ENCODE measurements around the gene DNA2. TPM values are rescaled to one million over a fixed set of nuclear protein-coding genes. Genes with fewer than 3 reads are reported as not detected.

DNA2 gene
- total and polyA plus RNA-seq, 4 donors: 1.5 to 6.2 (median 3.0) TPM

DNA sequence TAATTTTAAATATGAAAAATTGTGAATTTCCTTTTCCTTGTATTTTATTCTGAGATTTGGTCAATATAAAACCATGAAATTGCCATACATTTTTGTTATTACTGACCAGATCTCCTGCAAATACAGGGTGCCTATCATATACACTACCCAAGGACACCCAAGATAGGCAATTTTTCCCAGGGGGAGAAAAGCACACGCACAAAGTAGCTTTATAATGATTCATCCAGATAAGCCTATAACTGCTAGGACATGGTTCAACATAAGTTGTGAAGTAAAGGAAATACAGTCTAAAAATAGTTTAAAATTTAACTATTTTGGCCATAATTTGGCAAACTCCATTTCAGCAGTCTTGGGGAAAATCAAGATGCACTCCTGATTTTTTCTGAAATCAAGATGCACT, 69.5 kb downstream of the DNA2 start:
- Histone ChIP-seq H3K36me3 (ENCODE audit: control insufficient read depth in 4 of 4, insufficient read depth in 4 of 4, low read length in 4 of 4) (peaks cover 0 to 8% (median 4%) of the 10 kb centered on the region in 4 donors), H3K27ac (ENCODE audit: low read depth in 1 of 2, low read length in 1 of 2) (no peak overlapping the region), H3K9me3 (ENCODE audit: control insufficient read depth in 4 of 4, insufficient read depth in 3 of 4, low read length in 3 of 4) (no peaks in the 10 kb centered on the region), H3K9ac (ENCODE audit: insufficient read depth in 1 of 2, low read length in 2 of 2) (no peak overlapping the region), H3K27me3 (ENCODE audit: control insufficient read depth in 3 of 3, insufficient read depth in 3 of 3, low read length in 2 of 3) (no peaks in the 10 kb centered on the region), H3K4me1 (ENCODE audit: control insufficient read depth in 5 of 5, insufficient read depth in 5 of 5, low read length in 5 of 5) (peaks cover 0 to 5% (median 3%) of the 10 kb centered on the region in 5 donors), H3K4me3 (no peak overlapping the region)
- DNase-seq (no peak), ATAC-seq (ENCODE audit: insufficient read depth, low FRiP score) (no peak)
- WGBS, 2 donors: 90 to 98% methylated on average over 1 of the region's 1 CpG
- TF ChIP-seq, protein P1, sequence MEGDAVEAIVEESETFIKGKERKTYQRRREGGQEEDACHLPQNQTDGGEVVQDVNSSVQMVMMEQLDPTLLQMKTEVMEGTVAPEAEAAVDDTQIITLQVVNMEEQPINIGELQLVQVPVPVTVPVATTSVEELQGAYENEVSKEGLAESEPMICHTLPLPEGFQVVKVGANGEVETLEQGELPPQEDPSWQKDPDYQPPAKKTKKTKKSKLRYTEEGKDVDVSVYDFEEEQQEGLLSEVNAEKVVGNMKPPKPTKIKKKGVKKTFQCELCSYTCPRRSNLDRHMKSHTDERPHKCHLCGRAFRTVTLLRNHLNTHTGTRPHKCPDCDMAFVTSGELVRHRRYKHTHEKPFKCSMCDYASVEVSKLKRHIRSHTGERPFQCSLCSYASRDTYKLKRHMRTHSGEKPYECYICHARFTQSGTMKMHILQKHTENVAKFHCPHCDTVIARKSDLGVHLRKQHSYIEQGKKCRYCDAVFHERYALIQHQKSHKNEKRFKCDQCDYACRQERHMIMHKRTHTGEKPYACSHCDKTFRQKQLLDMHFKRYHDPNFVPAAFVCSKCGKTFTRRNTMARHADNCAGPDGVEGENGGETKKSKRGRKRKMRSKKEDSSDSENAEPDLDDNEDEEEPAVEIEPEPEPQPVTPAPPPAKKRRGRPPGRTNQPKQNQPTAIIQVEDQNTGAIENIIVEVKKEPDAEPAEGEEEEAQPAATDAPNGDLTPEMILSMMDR (IDR thresholded peaks at IDR 0.05; ENCODE audit: control extremely low read depth, extremely low read depth): no peak

- WGBS, 2 donors: 95 to 98% methylated on average over 1 of the region's 1 CpG
Observed at GRCh38 chr10:68397005-68397404, 74.8 kb downstream of the DNA2 start.

DNA sequence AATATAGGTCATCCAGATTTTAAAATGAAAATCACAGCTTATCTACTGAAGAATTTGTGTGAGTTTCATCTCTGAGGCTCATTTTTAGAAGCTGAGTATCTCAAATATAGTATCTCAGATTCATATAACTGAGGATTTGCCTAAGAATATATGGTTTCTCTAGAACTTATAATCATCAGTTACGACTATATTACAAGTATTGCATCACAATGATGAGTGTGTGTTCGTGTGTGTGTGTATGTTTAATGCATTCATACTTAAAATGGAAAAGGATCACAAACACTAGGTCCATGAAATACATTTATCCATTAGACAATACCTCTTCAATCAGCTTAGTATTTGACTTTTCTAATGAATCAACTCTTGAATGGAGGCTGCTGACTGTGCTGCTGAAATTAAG, 86.0 kb downstream of the DNA2 start:
- Histone ChIP-seq H3K9ac (ENCODE audit: insufficient read depth in 1 of 2, low read length in 2 of 2) (no peak overlapping the region), H3K27me3 (ENCODE audit: control insufficient read depth in 3 of 3, insufficient read depth in 3 of 3, low read length in 2 of 3) (no peaks in the 10 kb centered on the region), H3K27ac (ENCODE audit: low read depth in 1 of 2, low read length in 1 of 2) (no peak overlapping the region), H3K4me1 (ENCODE audit: control insufficient read depth in 5 of 5, insufficient read depth in 5 of 5, low read length in 5 of 5) (no peaks in the 10 kb centered on the region), H3K4me3 (no peak overlapping the region), H3K36me3 (ENCODE audit: control insufficient read depth in 4 of 4, insufficient read depth in 4 of 4, low read length in 4 of 4) (peaks cover 6 to 29% (median 19%) of the 10 kb centered on the region in 4 donors), H3K9me3 (ENCODE audit: control insufficient read depth in 4 of 4, insufficient read depth in 3 of 4, low read length in 3 of 4) (no peaks in the 10 kb centered on the region)
- TF ChIP-seq, protein P1 (IDR thresholded peaks at IDR 0.05; ENCODE audit: control extremely low read depth, extremely low read depth): no peak
- 75 to 86% methylated on average over 2 of the region's 2 CpGs for WGBS, 2 donors
- ATAC-seq (ENCODE audit: insufficient read depth, low FRiP score) (no peak), DNase-seq (no peak)

More at GRCh38 chr10:68397005-68397404, 74.8 kb downstream of the DNA2 start:
- no peaks in the 10 kb centered on the region for H3K27me3 ChIP-seq (ENCODE audit: control insufficient read depth in 3 of 3, insufficient read depth in 3 of 3, low read length in 2 of 3)
- TF ChIP-seq, protein P1 (IDR thresholded peaks at IDR 0.05; ENCODE audit: control extremely low read depth, extremely low read depth): no peak
- peaks cover 4 to 19% (median 9%) of the 10 kb centered on the region in 4 donors for H3K36me3 ChIP-seq (ENCODE audit: control insufficient read depth in 4 of 4, insufficient read depth in 4 of 4, low read length in 4 of 4)
- no peak overlapping the region for H3K27ac ChIP-seq (ENCODE audit: low read depth in 1 of 2, low read length in 1 of 2)
- ATAC-seq (ENCODE audit: insufficient read depth, low FRiP score): no peak
- H3K9me3 ChIP-seq (ENCODE audit: control insufficient read depth in 4 of 4, insufficient read depth in 3 of 4, low read length in 3 of 4): no peaks in the 10 kb centered on the region
- no peak for DNase-seq
- no peak overlapping the region for H3K4me3 ChIP-seq
- no peaks in the 10 kb centered on the region for H3K4me1 ChIP-seq (ENCODE audit: control insufficient read depth in 5 of 5, insufficient read depth in 5 of 5, low read length in 5 of 5)
- H3K9ac ChIP-seq (ENCODE audit: insufficient read depth in 1 of 2, low read length in 2 of 2): no peak overlapping the region

GRCh38 chr10:68371604-68372003, 100.2 kb downstream of the DNA2 start:
- H3K9ac ChIP-seq (ENCODE audit: insufficient read depth in 1 of 2, low read length in 2 of 2): no peak overlapping the region
- ATAC-seq (ENCODE audit: insufficient read depth, low FRiP score): no peak
- DNase-seq: no peak
- no peaks in the 10 kb centered on the region for H3K27me3 ChIP-seq (ENCODE audit: control insufficient read depth in 3 of 3, insufficient read depth in 3 of 3, low read length in 2 of 3)
- no peaks in the 10 kb centered on the region for H3K4me1 ChIP-seq (ENCODE audit: control insufficient read depth in 5 of 5, insufficient read depth in 5 of 5, low read length in 5 of 5)
- no peak overlapping the region for H3K4me3 ChIP-seq
- 96 to 100% methylated on average over 1 of the region's 1 CpG for WGBS, 2 donors
- TF ChIP-seq, protein P1 (IDR thresholded peaks at IDR 0.05; ENCODE audit: control extremely low read depth, extremely low read depth): no peak
- peaks cover 11 to 39% (median 23%) of the 10 kb centered on the region in 4 donors for H3K36me3 ChIP-seq (ENCODE audit: control insufficient read depth in 4 of 4, insufficient read depth in 4 of 4, low read length in 4 of 4)
- H3K9me3 ChIP-seq (ENCODE audit: control insufficient read depth in 4 of 4, insufficient read depth in 3 of 4, low read length in 3 of 4): peaks cover 3 to 12% (median 6%) of the 10 kb centered on the region in 4 donors
- no peak overlapping the region for H3K27ac ChIP-seq (ENCODE audit: low read depth in 1 of 2, low read length in 1 of 2)

Data from lung (tissue), 12 donors.